RWPE2 (cell line): Measurements from ENCODE around the gene SSC5D.

Experiments used
- ATAC-seq: fragments of 200-7000 bp; cut with Tn5 transposase; 3 replicates; pipeline ENCODE4 v1.9.1; 2021; ENCODE audit warnings: low read depth
- DNase-seq: peaks from one replicate; pipeline ENCODE4 v3.0.0-alpha.2; 2020; ENCODE audit warnings: low spot score
- H3K27ac ChIP-seq: fragments of 450-650 bp; 2 replicates; pipeline ENCODE4 v1.5.1; 2017; ENCODE audit warnings: mild to moderate bottlenecking; ENCODE audit not compliant: poor library complexity, severe bottlenecking
- H3K27me3 ChIP-seq: fragments of 250-450 bp; sonication (Bioruptor Pico); 2 replicates; pipeline ENCODE4 v1.5.1; 2021; ENCODE audit warnings: mild to moderate bottlenecking, moderate library complexity; ENCODE audit not compliant: insufficient read depth, poor library complexity, severe bottlenecking
- H3K36me3 ChIP-seq: fragments of 250-450 bp; sonication (Bioruptor Pico); 2 replicates; pipeline ENCODE4 v1.5.1; 2020; ENCODE audit warnings: low read depth, mild to moderate bottlenecking, moderate library complexity
- H3K4me1 ChIP-seq: fragments of 250-450 bp; sonication (Bioruptor Pico); 2 replicates; pipeline ENCODE4 v1.5.1; 2021; ENCODE audit warnings: mild to moderate bottlenecking, moderate library complexity; ENCODE audit not compliant: insufficient read depth, poor library complexity, severe bottlenecking
- H3K4me3 ChIP-seq: fragments of 250-450 bp; sonication (Bioruptor Pico); 2 replicates; pipeline ENCODE4 v1.5.1; 2021; ENCODE audit warnings: mild to moderate bottlenecking, moderate library complexity; ENCODE audit not compliant: severe bottlenecking
- H3K9me3 ChIP-seq: fragments of 250-450 bp; sonication (Bioruptor Pico); 2 replicates; pipeline ENCODE4 v1.5.1; 2021; ENCODE audit warnings: mild to moderate bottlenecking, moderate library complexity; ENCODE audit not compliant: severe bottlenecking
- TF ChIP-seq, protein P1 (sequence below): fragments of 450-650 bp; IDR thresholded peaks from one replicate; pipeline ENCODE4 v1.5.1; 2017; ENCODE audit warnings: mild to moderate bottlenecking, moderate library complexity; ENCODE audit not compliant: poor library complexity, severe bottlenecking

Gene SSC5D

DNA sequence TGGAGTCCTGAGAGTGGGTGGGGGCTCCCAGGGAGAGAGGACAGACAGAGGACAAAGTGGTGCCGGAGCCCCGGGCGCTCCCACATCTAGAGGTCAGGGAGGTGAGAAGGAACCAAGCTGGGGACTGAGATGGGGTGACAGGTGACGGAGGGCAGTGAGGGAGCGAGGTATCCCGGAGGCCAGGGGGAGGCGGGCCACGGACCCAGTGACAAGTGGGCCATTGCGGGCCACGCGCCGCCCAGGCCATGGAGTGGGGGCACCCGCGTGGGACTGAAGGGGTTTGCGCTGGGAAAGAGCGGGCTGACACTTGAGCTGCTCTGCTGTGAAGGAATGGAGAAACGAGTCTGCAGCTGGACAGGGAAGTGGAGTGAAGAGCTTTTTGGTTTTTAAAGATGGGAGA is 9.2 kb upstream of the SSC5D start:
- no peaks in the 10 kb centered on the region for H3K27me3 ChIP-seq
- DNase-seq, result no peak
- no peaks in the 10 kb centered on the region for H3K36me3 ChIP-seq
- ATAC-seq, result no peak
- peaks cover 9% of the 10 kb centered on the region for H3K4me1 ChIP-seq
- TF ChIP-seq, protein P1, sequence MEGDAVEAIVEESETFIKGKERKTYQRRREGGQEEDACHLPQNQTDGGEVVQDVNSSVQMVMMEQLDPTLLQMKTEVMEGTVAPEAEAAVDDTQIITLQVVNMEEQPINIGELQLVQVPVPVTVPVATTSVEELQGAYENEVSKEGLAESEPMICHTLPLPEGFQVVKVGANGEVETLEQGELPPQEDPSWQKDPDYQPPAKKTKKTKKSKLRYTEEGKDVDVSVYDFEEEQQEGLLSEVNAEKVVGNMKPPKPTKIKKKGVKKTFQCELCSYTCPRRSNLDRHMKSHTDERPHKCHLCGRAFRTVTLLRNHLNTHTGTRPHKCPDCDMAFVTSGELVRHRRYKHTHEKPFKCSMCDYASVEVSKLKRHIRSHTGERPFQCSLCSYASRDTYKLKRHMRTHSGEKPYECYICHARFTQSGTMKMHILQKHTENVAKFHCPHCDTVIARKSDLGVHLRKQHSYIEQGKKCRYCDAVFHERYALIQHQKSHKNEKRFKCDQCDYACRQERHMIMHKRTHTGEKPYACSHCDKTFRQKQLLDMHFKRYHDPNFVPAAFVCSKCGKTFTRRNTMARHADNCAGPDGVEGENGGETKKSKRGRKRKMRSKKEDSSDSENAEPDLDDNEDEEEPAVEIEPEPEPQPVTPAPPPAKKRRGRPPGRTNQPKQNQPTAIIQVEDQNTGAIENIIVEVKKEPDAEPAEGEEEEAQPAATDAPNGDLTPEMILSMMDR, result no peak
- no peak overlapping the region for H3K4me3 ChIP-seq
- no peak overlapping the region for H3K27ac ChIP-seq
- H3K9me3 ChIP-seq, result no peaks in the 10 kb centered on the region

DNA sequence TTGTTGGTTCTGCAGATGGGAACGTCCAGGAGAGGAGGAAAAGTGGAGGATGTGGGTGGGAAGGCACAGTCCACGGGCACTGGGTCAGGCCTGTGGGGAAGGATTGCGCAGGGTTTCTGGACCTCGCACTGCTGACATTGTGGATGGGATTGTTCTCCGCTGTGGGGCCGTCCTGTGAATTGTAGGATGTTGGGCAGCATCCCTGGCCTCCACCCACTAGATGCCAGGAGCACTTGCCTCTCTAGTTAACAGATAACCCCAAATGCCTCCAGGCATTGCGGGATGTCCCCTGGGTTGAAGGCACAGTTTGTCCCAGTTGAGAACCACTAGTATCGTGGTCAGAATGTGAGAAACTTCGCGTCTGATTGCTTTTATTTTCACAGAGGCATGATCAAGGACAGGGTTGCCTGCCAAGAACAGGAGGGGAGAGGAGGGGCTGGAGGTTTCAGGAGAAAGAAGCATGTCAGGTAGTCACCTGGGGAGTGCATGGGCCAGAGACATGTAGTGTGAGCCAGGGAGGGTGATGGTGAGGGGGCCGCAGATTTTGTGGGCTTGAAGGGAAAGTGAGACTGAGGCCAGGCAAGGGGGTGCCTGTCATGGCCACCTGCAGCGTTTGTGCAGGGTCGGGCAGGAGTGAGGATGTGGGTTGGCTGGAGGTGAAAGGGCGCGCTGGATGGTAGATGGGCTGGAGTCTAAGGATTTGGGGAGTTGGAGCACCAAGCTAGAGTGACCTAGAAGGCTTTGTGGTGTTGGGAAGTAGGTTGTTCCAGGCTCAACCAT is 8.6 kb upstream of the SSC5D start:
- Histone ChIP-seq H3K4me1 (peaks cover 9% of the 10 kb centered on the region), H3K4me3 (no peak overlapping the region), H3K36me3 (no peaks in the 10 kb centered on the region), H3K27me3 (no peaks in the 10 kb centered on the region), H3K9me3 (no peaks in the 10 kb centered on the region), H3K27ac (no peak overlapping the region)
- no peak for ATAC-seq
- TF ChIP-seq, protein P1, result no peak
- DNase-seq, result no peak

DNA sequence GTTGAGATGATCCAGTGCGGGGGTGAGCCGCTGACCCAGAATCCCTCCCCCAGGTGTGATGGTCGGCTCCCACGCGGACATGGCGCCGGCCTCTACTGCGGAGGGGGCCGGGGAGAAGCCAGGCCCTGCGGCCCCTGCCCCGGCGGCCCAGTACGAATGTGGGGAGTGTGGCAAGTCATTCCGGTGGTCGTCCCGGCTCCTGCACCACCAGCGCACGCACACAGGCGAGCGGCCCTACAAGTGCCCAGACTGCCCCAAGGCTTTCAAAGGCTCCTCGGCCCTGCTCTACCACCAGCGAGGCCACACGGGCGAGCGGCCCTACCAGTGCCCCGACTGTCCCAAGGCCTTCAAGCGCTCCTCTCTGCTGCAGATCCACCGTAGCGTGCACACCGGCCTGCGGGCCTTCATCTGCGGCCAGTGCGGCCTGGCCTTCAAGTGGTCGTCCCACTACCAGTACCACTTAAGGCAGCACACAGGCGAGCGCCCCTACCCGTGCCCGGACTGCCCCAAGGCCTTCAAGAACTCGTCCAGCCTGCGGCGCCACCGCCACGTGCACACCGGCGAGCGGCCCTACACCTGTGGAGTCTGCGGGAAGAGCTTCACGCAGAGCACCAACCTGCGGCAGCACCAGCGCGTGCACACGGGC is 7.0 kb upstream of the SSC5D start:
- no peak overlapping the region for H3K4me3 ChIP-seq
- H3K27ac ChIP-seq, result no peak overlapping the region
- peaks cover 5% of the 10 kb centered on the region for H3K4me1 ChIP-seq
- H3K36me3 ChIP-seq, result no peaks in the 10 kb centered on the region
- no peaks in the 10 kb centered on the region for H3K9me3 ChIP-seq
- no peak for ATAC-seq
- no peaks in the 10 kb centered on the region for H3K27me3 ChIP-seq
- TF ChIP-seq, protein P1, result no peak
- peak; percentile 57 for DNase-seq

DNA sequence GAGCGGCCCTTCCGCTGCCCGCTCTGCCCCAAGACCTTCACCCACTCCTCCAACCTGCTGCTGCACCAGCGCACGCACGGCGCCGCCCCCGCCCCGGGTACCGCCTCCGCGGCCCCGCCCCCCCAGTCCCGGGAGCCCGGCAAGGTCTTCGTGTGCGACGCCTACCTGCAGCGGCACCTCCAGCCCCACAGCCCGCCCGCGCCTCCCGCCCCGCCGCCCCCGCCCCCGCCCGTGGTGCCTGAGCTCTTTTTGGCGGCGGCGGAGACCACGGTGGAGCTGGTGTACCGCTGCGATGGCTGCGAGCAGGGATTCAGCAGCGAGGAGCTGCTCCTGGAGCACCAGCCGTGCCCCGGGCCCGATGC is 6.5 kb upstream of the SSC5D start:
- no peaks in the 10 kb centered on the region for H3K36me3 ChIP-seq
- no peak overlapping the region for H3K27ac ChIP-seq
- no peak for DNase-seq
- no peak for ATAC-seq
- H3K27me3 ChIP-seq, result no peaks in the 10 kb centered on the region
- TF ChIP-seq, protein P1, result no peak
- no peak overlapping the region for H3K4me3 ChIP-seq
- no peaks in the 10 kb centered on the region for H3K9me3 ChIP-seq
- peaks cover 5% of the 10 kb centered on the region for H3K4me1 ChIP-seq
